Measurements from ENCODE around the gene WNT10A.

Gene WNT10A

GRCh38 chr2:218877331-218877730, 3.3 kb upstream of the WNT10A start:
- DNase-seq (ENCODE audit: low read depth) = no peak

DNA sequence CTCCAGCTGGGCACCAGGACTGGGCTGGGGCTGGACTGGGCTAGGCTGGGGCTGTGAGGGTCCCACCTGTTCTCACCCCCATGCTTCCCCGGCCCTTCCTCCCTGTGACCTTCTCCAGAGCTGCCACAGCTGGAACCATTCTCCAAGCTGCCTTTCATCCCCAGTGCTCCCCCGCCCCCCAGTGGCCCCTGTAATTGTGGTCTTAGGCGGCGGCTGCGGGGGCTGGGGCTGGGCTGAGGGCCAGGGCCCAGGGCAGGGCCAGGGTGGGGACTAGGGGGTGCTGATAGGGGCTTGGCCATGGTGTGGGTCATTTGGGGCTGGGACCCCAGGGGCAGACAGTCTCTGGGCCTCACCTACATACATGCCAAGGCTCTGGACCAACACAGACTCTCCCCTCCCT, 2.8 kb upstream of the WNT10A start:
- no peak for DNase-seq (ENCODE audit: low read depth)

DNA sequence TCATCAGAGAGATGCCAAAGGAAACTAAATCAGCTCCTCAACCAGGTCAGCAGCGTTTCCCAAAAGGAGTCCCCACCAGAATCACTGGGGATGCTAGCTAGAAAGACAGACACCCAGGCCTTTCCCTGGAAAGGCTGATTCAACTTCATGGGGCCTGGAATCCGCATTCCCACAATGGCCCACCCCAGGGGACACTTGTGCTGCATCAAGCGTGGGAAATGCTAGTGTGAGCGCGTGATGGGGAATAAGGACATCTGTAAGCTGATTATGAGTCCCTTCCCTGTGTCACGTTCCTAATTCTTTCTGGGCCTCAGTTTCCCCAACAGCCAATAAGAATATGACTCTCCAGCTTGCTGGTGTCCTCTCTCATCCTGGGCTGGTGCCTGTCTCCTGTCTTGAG, 2.2 kb upstream of the WNT10A start:
- no peak for DNase-seq (ENCODE audit: low read depth)

DNA sequence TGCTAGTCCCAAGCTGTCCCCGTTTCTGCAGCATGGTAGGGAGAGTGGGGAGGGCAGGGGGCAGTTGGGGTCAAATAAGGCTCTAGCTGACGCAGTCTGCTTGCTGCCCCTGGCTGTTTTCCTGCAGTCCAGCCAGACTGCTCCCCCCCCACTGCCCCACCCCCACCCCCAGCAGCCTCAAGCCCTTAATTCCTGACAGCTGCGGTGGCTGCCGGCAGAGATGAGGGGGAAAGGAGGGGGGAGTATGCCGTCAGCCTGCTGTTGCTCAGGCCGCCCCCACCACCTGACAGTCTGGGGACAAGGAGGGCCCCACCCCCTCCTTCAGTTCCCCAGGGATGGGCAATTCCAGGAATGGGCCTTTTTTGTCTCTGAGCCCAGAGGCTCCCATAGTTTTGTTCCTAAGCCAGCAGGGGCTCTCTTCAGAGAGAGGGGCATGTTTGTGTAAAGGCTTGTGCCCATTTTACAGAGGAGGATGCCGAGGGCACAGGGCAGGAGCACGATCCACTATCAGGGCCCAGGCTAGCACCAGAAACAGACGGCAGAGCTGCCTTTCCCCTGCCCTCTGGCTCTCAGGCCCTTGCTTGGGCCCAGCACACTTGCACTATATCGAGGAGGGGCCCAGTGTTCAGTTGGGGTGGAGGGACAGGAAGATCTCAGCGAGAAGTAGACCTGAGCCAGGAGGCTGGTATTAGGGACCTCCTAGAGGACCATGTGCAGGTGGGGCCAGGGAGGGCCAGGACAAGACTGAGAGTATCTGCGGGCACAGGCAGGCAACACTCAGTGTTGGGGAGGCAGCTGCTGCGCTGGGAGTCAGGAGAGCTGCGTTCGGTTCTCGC, 1.5 kb upstream of the WNT10A start:
- no peak for DNase-seq (ENCODE audit: low read depth)

DNA sequence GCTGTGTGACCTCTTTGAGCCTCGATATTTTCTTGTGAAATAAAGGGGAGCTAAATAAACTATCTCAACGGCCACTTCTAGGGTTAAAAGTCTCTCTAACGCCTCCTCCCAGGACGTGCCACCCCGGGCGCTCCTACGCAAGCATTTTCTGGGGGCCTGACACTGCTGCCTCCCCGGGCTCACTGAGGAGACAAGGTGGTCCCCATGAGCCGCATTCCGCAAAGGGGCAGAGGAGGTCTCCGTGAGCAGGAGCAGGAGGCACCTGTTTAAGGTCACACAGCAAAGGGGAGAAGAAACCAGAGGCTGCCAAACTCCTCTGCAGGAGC, 913 bp upstream of the WNT10A start:
- DNase-seq (ENCODE audit: low read depth) = no peak

DNA sequence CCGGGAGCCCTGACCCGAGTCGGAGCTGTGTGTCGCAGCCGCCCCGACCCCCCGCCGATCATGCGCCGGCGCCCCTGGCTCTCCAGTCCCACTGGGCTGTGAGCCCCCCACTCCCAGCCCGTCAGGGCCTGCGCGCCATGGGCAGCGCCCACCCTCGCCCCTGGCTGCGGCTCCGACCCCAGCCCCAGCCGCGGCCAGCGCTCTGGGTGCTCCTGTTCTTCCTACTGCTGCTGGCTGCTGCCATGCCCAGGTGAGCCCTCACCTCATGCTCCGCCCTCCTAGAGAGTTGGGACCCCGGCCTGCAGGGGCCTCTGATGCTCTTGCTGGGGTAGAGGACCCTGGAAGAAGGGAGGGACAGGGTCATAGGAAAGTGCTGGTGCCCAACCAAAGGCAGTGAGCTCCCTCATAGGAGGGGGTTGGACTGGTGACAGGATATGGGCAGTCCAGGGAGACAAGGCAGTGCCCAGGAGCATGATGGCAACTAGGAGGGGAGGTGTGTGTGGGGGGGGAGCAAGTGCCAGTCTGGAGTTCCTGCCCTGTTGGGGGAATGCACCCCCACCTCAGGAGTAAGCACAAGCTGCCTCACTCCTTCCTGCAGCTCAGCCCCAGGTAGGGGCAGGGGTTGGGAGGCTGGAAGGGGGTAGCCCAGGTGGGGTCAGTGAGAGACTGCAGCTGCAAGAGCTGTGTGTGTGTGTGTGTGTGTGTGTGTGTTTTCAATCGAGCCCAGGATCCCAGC, 375 bp downstream of the WNT10A start:
- no peak for DNase-seq (ENCODE audit: low read depth)

GRCh38 chr2:218881744-218882460, 1.2 kb downstream of the WNT10A start:
- no peak for DNase-seq (ENCODE audit: low read depth)

GRCh38 chr2:218882461-218882816, 1.8 kb downstream of the WNT10A start:
- no peak for DNase-seq (ENCODE audit: low read depth)

- no peak for DNase-seq (ENCODE audit: low read depth)
Measured at GRCh38 chr2:218882866-218883366, 2.3 kb downstream of the WNT10A start.

DNA sequence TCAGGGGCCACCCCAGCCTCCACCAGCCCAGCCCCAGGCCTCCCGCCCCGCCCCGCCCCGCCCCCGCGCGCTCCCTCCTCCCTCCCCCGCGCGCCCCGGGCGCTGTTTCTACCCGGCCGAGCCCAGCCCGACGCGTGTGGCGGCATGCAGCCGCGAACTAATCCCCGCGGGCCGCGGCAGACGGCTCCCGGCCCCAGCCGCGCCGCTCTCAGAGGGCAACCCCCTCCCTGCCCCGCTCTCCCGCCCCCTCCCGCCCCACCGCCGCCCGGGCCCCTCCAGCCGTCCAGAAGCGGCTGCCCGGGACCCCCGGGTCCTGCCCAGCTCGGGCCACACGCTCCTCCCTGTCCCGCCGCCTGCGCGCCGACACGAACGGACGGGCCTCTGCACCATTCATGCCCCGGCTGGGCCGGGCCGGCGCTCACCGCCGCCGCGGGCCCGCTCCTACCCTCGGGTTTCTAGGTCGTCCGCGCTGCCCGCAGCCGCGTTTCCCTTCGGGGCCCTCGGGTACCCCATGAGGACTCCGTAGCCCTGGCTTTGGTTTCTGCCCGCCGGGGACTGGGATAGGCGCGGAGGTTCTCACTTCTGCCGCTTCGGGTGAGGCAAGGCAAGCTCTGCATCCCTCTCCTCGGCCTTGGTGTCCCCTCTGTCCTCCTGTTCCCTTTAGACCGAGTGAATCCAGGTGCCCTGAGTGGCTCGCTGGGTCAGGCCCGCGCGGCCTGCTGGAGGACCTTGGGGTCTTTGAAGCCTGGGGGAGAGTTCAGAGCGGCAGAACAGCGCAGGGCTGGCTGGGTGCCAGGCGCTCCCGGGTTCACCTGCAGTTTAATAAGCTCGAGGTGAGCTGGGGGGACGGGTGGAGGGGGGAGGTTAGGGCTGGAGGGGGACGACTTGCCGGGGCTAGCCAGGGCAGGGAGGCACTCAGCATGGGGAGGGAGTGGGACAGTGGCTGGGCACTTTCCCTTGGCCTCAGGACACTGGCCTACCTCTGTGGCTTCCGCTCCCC, 3.1 kb downstream of the WNT10A start:
- DNase-seq (ENCODE audit: low read depth) = no peak

GRCh38 chr2:218884519-218884918, 3.9 kb downstream of the WNT10A start:
- DNase-seq (ENCODE audit: low read depth) = no peak

DNA sequence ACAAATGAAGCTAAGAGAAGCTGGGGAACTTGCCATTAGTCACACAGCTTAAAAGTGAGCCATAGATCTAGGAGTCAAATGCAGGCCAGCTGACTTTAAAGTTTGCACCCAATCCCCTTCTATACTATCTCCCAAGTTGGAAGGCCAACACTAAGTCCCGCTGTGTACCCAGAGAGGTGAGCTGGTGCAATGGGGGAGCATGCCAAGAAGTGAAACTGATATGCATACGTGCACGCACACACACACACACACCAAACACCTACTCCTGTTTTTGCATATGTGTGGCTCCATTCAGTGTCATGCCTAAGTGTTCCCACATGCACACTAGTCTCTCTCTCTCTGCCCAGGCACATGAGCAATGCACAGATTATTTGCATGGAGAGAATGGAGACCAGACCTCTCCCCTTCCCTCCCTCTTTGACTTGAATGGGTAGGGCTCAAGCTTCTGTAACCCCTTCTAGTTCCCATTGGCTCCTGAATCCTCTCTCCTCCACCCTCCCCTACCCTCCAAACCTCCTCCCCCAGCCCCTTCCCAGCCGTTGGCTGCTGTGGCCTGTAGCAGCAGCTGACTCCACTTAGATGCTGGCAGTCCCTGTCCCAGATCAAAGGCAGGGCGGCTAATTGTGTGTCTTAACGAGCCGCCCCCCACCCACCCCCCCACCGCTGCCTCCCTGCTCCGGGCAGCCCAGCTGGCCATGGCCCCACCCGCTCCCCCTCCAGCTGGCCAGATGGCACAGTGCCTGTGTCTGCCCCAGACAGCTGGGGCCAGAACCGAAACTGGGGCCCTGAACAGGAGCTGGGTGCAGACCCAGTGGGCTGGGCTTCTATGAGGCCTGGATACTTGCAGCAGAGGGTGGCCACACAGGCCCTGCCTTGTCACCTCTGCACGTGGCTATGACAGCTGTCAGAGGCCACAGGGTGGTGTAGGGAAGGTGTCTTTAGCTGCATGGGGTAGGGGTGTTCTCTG, 5.6 kb downstream of the WNT10A start:
- no peak for DNase-seq (ENCODE audit: low read depth)

DNA sequence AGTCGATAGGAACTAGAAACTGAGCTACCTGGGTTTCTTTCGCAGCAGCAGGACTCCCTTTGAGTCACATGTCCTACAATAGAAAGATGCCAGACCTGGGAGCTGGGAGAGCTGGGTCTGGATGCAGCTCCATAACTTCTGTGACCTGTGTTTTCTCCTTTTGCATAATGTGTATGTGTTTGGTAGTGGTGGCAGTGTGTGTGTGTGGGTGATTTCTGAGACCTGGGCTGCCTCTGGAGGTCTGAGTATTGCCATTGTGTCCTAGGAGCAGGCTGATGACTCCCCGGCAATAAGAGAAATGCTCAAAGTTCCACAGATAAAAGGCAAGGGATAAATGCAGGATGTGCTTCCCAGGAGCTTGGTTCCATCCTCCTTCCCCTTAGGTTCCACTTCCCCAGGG, 6.4 kb downstream of the WNT10A start:
- DNase-seq (ENCODE audit: low read depth) = no peak

DNA sequence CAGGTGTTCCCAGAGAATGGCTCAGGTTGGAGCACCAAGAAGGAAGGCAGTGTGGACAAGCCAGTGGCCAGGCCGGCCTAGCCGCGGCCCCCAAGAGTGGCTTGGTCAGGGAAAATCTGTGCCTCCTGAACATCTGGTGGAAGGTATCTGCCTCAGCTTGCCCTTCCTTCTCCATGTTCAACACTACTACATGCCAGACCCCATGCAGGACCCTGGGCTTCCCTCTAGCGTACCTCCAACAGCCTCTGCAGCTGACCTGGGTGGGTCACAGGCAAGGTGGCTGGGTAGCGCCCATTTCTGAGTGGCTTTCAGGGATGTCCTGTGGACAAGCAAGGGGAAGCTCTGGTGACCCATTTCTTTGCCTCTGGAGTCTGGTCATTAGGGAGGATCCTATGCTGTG, 7.7 kb downstream of the WNT10A start:
- no peak for DNase-seq (ENCODE audit: low read depth)

- DNase-seq (ENCODE audit: low read depth) = no peak
Measured at GRCh38 chr2:218889937-218890336, 9.3 kb downstream of the WNT10A start.

GRCh38 chr2:218890369-218890768, 9.7 kb downstream of the WNT10A start:
- no peak for DNase-seq (ENCODE audit: low read depth)

GRCh38 chr2:218891275-218892135, 10.9 kb downstream of the WNT10A start:
- DNase-seq (ENCODE audit: low read depth) = no peak

GRCh38 chr2:218892693-218893348, 12.2 kb downstream of the WNT10A start:
- peak; percentile 59 for DNase-seq (ENCODE audit: low read depth)

Measured in stimulated activated CD8-positive, alpha-beta memory T cell treated with anti-CD3 and anti-CD28 coated beads, Interleukin-15, amount 100 ng/mL, for 1 hour (primary cell).